GM12878 (cell line): ENCODE data around the gene RNF41. TPM values are rescaled to one million over a fixed set of nuclear protein-coding genes. Genes with fewer than 3 reads are reported as not detected.
A peak's percentile ranks its signal among the peaks of the same experiment; 100 is the strongest.

Experiments used
- ATAC-seq: fragments of 200-7000 bp; cut with Tn5 transposase; 3 replicates; pipeline ENCODE4 v1.9.1; 2020; ENCODE audit warnings: mild to moderate bottlenecking, moderate library complexity
- BruUV-seq: library from RNA; stranded (reverse); fragments of 400-500 nt; replicated peaks from 2 replicates; lab custom pipeline; 2021; lab: Mats Ljungman, UMichigan
- CTCF ChIA-PET: fragments of 300-600 bp; sonication (Branson Sonifier 250); formaldehyde crosslinking; extraction: SDS; loops from one replicate; lab custom pipeline; 2021; ENCODE audit warnings: inconsistent platforms; lab: Yijun Ruan, JAX
- POLR2A ChIA-PET: fragments of 350-600 bp; formaldehyde crosslinking; extraction: SDS; loops from one replicate; lab custom pipeline; 2021; ENCODE audit warnings: inconsistent platforms; lab: Charles Lee
- RAD21 ChIA-PET: fragments of 300-600 bp; sonication (Branson Sonifier 250); formaldehyde crosslinking; loops from one replicate; lab custom pipeline; 2023; ENCODE audit warnings: antibody characterized with exemption; ENCODE audit not compliant: unreplicated experiment; lab: Charles Lee
- SMC1A ChIA-PET: fragments of 300-600 bp; sonication (Branson Sonifier 250); formaldehyde crosslinking; loops from one replicate; lab custom pipeline; 2023; ENCODE audit not compliant: unreplicated experiment, uncharacterized antibody; lab: Charles Lee
- DNase-seq: peaks from one replicate; pipeline ENCODE4 v3.0.0-alpha.2; 2011; ENCODE audit warnings: low read depth, low spot score
- FAIRE-seq: peaks from 3 replicates; lab custom pipeline; 2011; peaks lifted over from hg19 to GRCh38; lab: Jason Lieb, UNC
- H2AFZ ChIP-seq: 2 replicates; pipeline ENCODE4 v1.6.0; 2011; ENCODE audit warnings: low read depth, low read length, control low read depth; ENCODE audit not compliant: control insufficient read depth
- H3K27ac ChIP-seq: 2 replicates; pipeline ENCODE4 v1.5.1; 2011; ENCODE audit warnings: control low read depth; ENCODE audit not compliant: control insufficient read depth, insufficient read depth
- H3K27me3 ChIP-seq, 2 experiments: replicated peaks in 1 of 2; 2 replicates each; pipeline versions ENCODE4 v1.6.0 to v1.6.1; 2011; ENCODE audit warnings: low read length in 1 of 2; ENCODE audit not compliant: control insufficient read depth in 2 of 2, insufficient read depth in 2 of 2
- H3K36me3 ChIP-seq, 2 experiments: 2 replicates each; pipeline ENCODE4 v1.5.1; 2011; ENCODE audit warnings: low read length in 1 of 2; ENCODE audit not compliant: control insufficient read depth in 2 of 2, insufficient read depth in 2 of 2
- H3K4me1 ChIP-seq: 2 replicates; pipeline ENCODE4 v1.6.1; 2011; ENCODE audit warnings: mild to moderate bottlenecking, low read length, moderate library complexity, mixed read lengths; ENCODE audit not compliant: control insufficient read depth, insufficient read depth
- H3K4me2 ChIP-seq: 2 replicates; pipeline ENCODE4 v1.6.0; 2011; ENCODE audit warnings: control low read depth; ENCODE audit not compliant: control insufficient read depth, insufficient read depth
- H3K4me3 ChIP-seq: fragments of 200-600 bp; sonication (generic); 2 replicates; pipeline ENCODE4 v1.5.1; 2016
- H3K79me2 ChIP-seq: 2 replicates; pipeline ENCODE4 v1.6.0; 2011; ENCODE audit warnings: low read length; ENCODE audit not compliant: control insufficient read depth, insufficient read depth
- H3K9ac ChIP-seq: 2 replicates; pipeline ENCODE4 v1.8.0; 2011; ENCODE audit warnings: low read length, control low read depth, mixed read lengths; ENCODE audit not compliant: control insufficient read depth, insufficient read depth
- H3K9me3 ChIP-seq: replicated peaks from 3 replicates; pipeline ENCODE4 v1.5.1; 2011; ENCODE audit warnings: mild to moderate bottlenecking, low read length; ENCODE audit not compliant: control insufficient read depth, insufficient read depth
- H4K20me1 ChIP-seq: 2 replicates; pipeline ENCODE4 v1.6.0; 2011; ENCODE audit not compliant: control insufficient read depth, insufficient read depth
- BMI1 ChIP-seq: fragments of 450-650 bp; IDR thresholded peaks from 2 replicates; pipeline ENCODE4 v1.6.1; 2016; ENCODE audit warnings: mild to moderate bottlenecking, moderate library complexity, borderline replicate concordance
- CHD1 ChIP-seq: IDR thresholded peaks from 2 replicates; pipeline ENCODE4 v1.6.1; 2012; ENCODE audit warnings: low read depth, low read length, improper control_type of control experiment
- CHD4 ChIP-seq: fragments of 200-600 bp; sonication (generic); IDR thresholded peaks from 2 replicates; pipeline ENCODE4 v1.6.1; 2016; ENCODE audit warnings: mild to moderate bottlenecking
- FOXM1 ChIP-seq: IDR thresholded peaks from 2 replicates; pipeline ENCODE4 v1.6.1; 2012; ENCODE audit warnings: low read depth, mild to moderate bottlenecking, inconsistent platforms, low read length, moderate library complexity
- GABPA ChIP-seq: IDR thresholded peaks from 2 replicates; pipeline ENCODE4 v1.6.1; 2014; ENCODE audit warnings: antibody characterized with exemption, low read depth, mild to moderate bottlenecking, inconsistent platforms
- HSF1 ChIP-seq: fragments of 150-350 bp; IDR thresholded peaks from 2 replicates; pipeline ENCODE4 v1.6.1; 2014; ENCODE audit warnings: mild to moderate bottlenecking, low read depth, low read length
- IRF3 ChIP-seq: fragments of 450-650 bp; IDR thresholded peaks from 2 replicates; pipeline ENCODE4 v1.6.1; 2014; ENCODE audit warnings: mild to moderate bottlenecking
- IRF4 ChIP-seq: IDR thresholded peaks from 2 replicates; pipeline ENCODE4 v1.6.1; 2011; ENCODE audit warnings: low read depth, low read length
- JUND ChIP-seq: IDR thresholded peaks from 2 replicates; pipeline ENCODE4 v1.6.1; 2012; ENCODE audit warnings: low read depth, mild to moderate bottlenecking, low read length, improper control_type of control experiment, moderate library complexity
- NR2C1 ChIP-seq: fragments of 450-650 bp; IDR thresholded peaks from 2 replicates; pipeline ENCODE4 v1.6.1; 2017; ENCODE audit warnings: antibody characterized with exemption, mild to moderate bottlenecking, moderate library complexity
- PAX5 ChIP-seq: IDR thresholded peaks from 2 replicates; pipeline ENCODE4 v1.6.1; 2011; ENCODE audit warnings: low read depth, low read length, borderline replicate concordance
- POLR2AphosphoS5 ChIP-seq: IDR thresholded peaks from 2 replicates; pipeline ENCODE4 v1.6.1; 2011; ENCODE audit warnings: mild to moderate bottlenecking, low read length, inconsistent platforms
- SMAD5 ChIP-seq: IDR thresholded peaks from 2 replicates; pipeline ENCODE4 v1.6.1; 2016; ENCODE audit warnings: antibody characterized with exemption, low read depth
- SUZ12 ChIP-seq: fragments of 200-600 bp; sonication (generic); IDR thresholded peaks from one replicate; pipeline ENCODE4 v1.6.1; 2018; ENCODE audit warnings: antibody characterized with exemption, mild to moderate bottlenecking; ENCODE audit not compliant: unreplicated experiment
- TAF1 ChIP-seq: IDR thresholded peaks from 2 replicates; pipeline ENCODE4 v1.6.1; 2011; ENCODE audit warnings: mild to moderate bottlenecking, low read depth, low read length, borderline replicate concordance
- TARDBP ChIP-seq: IDR thresholded peaks from 2 replicates; pipeline ENCODE4 v1.6.1; 2016; ENCODE audit warnings: borderline replicate concordance
- ZBTB11 ChIP-seq: fragments of 450-650 bp; formaldehyde crosslinking; IDR thresholded peaks from 2 replicates; pipeline ENCODE4 v1.5.0; 2022; ENCODE audit warnings: mild to moderate bottlenecking, missing genetic modification characterization
- ZNF217 ChIP-seq: fragments of 450-650 bp; IDR thresholded peaks from 2 replicates; pipeline ENCODE4 v1.6.1; 2017; ENCODE audit warnings: antibody characterized with exemption, mild to moderate bottlenecking
- WGBS: methylation state at CpG from one replicate; pipeline ENCODE4 v1.1.6; 2016; ENCODE audit warnings: low lambda C conversion rate; ENCODE audit not compliant: insufficient replicate concordance, insufficient coverage; ENCODE audit errors: missing lambda C conversion rate; 5-methylcytosine and 5-hydroxymethylcytosine counted together
- in situ Hi-C: fragments of 300-500 bp; cut with MboI; formaldehyde crosslinking; loops from 9 replicates; pipeline ENCODE4 v1.14.3; 2018; ENCODE audit warnings: mixed read lengths
- intact Hi-C: fragments of 100-400 bp; cut with micrococcal nuclease; formaldehyde crosslinking; loops from one replicate; pipeline ENCODE4 v1.14.2; 2022; ENCODE audit not compliant: unreplicated experiment
- polyA plus RNA-seq, 11 experiments: library from polyadenylated mRNA; depleted of rRNA in 4 of 11; unstranded in 6 of 11; stranded (reverse) in 5 of 11; fragments of >200 nt; fragmentation: Nextera tagmentation in 4 of 11; fragmentation: Illumina TruSeq in 1 of 11; extraction: Ambion mirVana in 4 of 11; extraction: Trizol in 1 of 11; gene quantifications; 1 replicate in 1 of 11; 2 replicates in 10 of 11; pipeline versions ENCODE4 v1.2.1 to v1.2.3, GENCODE V29; 2011 to 2016; ENCODE audit warnings: inconsistent platforms in 2 of 11, missing spikeins in 2 of 11, low read depth in 1 of 11
- total RNA-seq, 4 experiments: library from RNA; depleted of rRNA in 3 of 4; stranded (reverse); fragments of >200 nt in 3 of 4; fragmentation: Illumina TruSeq in 1 of 4; extraction: Trizol in 1 of 4; gene quantifications; 2 replicates each; pipeline versions ENCODE4 v1.2.1 to v1.2.3, GENCODE V29; 2013 to 2021

The RNF41 gene
- total and polyA plus RNA-seq, 10 of the 15 experiments (the other 5 are each of a cell fraction or from before 2014, with no cell fraction given), result 11.1 to 47.8 (median 30.6) TPM

GRCh38 chr12:56266693-56267442 is 45.1 kb upstream of the RNF41 start, which contains the start of gene COQ10A:
COQ10A (plus strand) TSS chr12:56266942; CDS start chr12:56267119, 177 bp downstream.
- Histone ChIP-seq H3K36me3 (peaks cover 0 to 2% of the 10 kb centered on the region in 2 experiments; a peak in 1 of 4 replicates), H3K4me3 (peak within 1 kb of the TSS; percentile 68), H3K27me3 (no peaks in the 10 kb centered on the region), H3K27ac (peak within 1 kb of the TSS; percentile 41), H3K9me3 (no peaks in the 10 kb centered on the region), H2AFZ (peak within 1 kb of the TSS; percentile 98), H3K4me2 (peak within 1 kb of the TSS; percentile 96), H3K4me1 (peaks cover 4% of the 10 kb centered on the region), H3K9ac (peak within 1 kb of the TSS; percentile 65), H4K20me1 (no peaks in the 10 kb centered on the region), H3K79me2 (no peaks in the 10 kb centered on the region)
- no TSS peak for BruUV-seq
- intact Hi-C loops (loop anchor here (2.0 to 10.0 kb wide), 2 partner anchors 34 to 198 kb away; partner anchors contain the start of genes CS and SPRYD4), in situ Hi-C loops (no loop called here)
- peak; percentile 18 for FAIRE-seq
- ChIA-PET POLR2A (interaction anchor here (0.5 to 2.0 kb wide), 15 partner anchors 9 to 353 kb away, joined by 3 to 7 read pairs (median 3); partner anchors contain the start of genes RNF41 and ZC3H10), RAD21 (interaction anchor here (0.5 to 2.1 kb wide), 7 partner anchors 18 to 197 kb away, joined by 3 to 10 read pairs (median 5); partner anchors contain the start of genes RNF41 and SMARCC2), CTCF (interaction anchor here (0.7 to 4.5 kb wide), 13 partner anchors 9 to 197 kb away, joined by 3 to 25 read pairs (median 5); partner anchors contain the start of genes ANKRD52, CNPY2, RNF41 and STAT2), SMC1A (interaction anchor here (0.6 to 2.0 kb wide), 5 partner anchors 17 to 435 kb away, joined by 3 to 9 read pairs (median 3); partner anchors contain the start of gene STAT2)
- ATAC-seq, result peak; percentile 97
- DNase-seq, result peak; percentile 48
- WGBS, result 2% methylated on average over 66 of the region's 68 CpGs
- TF ChIP-seq POLR2AphosphoS5 (peak; percentile 85), NR2C1 (no peak), TAF1 (peak; percentile 75; the same call in 1 of the 2 replicates), HSF1 (no peak), SUZ12 (no peak), FOXM1 (no peak), GABPA (peak; percentile 86), TARDBP (no peak), BMI1 (peak; percentile 79; the same call in 1 of the 2 replicates), CHD4 (no peak), IRF3 (no peak; the same call in 1 of the 2 replicates), CHD1 (no peak), SMAD5 (peak; percentile 52; the same call in 1 of the 2 replicates), ZBTB11 (CRISPR knock-in tag) (no peak), PAX5 (no peak), IRF4 (0 out of 2 replicates have a peak, but pooled peaks have one; percentile 22), ZNF217 (no peak), JUND (no peak)
